ENCODE results near the gene EPHB1.

Gene EPHB1

DNA sequence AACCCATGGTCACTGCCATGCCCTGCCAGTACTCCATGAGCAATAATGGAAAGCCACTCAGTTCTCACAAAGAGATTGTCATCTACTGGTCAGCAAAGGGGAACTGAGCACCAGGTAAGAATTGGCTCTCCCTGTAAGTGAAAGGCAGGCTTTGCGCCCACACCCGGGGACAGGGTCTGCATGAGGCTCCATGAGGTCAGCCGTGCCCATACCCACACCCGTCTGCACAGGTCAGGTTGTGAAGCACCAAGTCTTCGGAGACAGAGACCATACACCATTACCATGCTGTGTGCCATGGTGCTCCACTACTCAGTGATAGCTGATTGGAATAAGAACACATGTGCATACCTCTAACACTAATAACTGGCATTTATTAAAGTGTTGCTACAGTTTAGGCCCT lies 322.9 kb downstream of the EPHB1 start:
- DNase-seq: no peak

DNA sequence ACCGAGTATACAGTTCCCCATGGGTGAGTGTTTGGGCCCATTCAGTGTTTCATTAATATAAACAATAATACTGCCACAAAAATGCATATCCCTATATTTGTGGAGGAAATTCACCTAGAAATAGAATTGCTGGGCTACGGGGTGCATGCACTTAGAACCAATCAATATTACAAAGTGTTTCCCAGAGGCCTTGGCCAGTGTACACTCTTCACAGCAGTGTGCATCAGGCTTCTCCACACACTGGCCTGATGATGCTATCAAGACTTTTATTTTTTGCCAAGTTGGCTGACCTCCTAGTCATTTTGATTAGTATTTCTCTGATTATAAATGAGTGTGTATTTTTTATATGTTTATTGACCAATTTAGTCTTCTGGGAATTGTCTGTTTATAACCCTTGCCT lies 323.7 kb downstream of the EPHB1 start:
- no peak for DNase-seq

DNA sequence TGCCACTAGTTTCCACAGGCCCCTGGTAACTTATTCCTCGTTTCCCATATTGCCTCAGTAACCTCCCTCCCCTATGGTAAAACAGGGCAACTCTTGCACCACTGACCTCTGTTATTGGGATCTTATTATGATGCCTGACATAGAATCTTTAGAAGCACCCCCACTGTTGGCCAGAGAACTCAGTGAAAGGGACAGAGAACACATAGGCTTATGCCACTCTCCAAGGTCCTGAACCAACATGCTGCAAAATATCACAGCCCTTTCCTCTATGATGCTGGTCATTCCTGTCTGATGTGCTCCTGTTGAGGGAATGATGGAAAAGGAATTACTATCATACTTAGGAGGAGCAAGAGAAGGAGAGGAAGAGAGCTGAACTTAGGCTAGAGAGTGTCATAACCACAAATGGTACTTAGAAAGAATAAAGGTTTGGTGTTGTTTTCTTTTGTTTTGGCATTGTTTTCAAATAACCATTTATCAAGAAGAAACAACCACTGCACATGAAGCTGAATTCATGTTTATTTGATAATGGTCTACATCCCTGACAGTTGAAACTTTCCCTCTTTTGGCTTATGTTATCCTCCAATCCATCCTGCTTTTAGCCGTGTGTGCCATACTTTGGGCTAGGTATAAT lies 330.2 kb downstream of the EPHB1 start:
- no peak for DNase-seq

DNA sequence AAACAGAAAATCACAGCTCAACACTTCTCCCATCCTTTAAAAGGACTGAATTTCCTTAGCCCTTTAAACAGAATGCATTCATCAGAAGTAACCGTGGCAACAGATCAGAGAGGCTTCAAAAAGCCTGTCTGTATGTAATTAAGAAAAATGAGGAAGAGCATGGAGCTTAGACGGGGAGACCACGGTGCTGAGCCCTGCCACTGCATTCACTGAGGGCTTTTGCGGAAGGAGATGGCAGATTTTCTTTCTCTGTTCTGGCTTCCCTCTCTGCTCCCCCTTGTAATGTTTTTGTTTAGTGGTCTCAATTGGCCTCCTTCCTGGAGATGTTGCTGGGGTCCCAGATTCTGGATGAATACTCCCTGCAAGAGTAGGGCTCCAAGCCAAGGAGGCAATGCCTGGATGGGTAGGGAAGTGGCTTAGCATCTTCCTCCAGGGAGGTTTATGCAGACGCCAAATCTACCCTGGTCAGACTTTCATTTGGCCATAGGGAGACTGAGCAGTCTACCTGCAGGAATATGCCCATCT lies 332.9 kb downstream of the EPHB1 start:
- DNase-seq: no peak

DNA sequence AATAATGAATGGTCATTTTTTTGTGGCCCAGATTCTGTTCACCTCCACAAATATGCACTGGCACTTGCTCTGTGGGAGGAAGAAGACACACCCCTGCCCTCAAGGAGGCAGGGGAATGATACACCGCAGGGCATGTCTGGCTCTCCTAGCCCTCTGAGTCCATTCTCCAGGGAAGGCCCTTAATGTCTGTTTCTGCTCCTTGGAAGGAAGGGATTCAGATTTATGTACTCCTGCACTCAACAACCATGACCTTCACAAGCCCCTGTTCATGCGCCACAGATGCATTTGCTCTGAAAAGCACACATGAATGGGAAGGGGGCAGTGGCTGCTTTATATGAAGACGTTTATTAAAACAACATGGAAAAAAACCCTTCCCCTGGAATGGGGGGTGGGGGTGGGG lies 333.8 kb downstream of the EPHB1 start:
- no peak for DNase-seq

DNA sequence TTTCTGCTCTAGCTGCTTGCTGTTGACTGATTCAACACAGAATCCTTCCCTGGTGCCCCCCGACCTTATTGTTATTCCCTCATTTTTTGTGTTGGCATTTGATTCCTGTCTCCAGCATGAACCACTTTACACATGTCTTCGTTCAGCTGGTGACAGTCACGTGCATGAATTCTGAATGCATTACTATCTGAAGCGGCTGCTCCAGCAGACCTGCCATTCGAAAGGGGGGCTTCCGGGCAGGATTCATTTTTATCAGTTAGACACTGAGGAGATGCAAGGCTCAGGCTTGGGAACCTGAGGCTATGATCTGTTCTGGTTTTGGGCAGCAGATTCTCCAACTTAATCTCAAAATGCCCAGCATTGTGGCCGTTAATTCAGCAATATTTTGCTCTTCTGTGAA lies 336.2 kb downstream of the EPHB1 start:
- peak in 1 of 56 donors; percentile 9 for DNase-seq

DNA sequence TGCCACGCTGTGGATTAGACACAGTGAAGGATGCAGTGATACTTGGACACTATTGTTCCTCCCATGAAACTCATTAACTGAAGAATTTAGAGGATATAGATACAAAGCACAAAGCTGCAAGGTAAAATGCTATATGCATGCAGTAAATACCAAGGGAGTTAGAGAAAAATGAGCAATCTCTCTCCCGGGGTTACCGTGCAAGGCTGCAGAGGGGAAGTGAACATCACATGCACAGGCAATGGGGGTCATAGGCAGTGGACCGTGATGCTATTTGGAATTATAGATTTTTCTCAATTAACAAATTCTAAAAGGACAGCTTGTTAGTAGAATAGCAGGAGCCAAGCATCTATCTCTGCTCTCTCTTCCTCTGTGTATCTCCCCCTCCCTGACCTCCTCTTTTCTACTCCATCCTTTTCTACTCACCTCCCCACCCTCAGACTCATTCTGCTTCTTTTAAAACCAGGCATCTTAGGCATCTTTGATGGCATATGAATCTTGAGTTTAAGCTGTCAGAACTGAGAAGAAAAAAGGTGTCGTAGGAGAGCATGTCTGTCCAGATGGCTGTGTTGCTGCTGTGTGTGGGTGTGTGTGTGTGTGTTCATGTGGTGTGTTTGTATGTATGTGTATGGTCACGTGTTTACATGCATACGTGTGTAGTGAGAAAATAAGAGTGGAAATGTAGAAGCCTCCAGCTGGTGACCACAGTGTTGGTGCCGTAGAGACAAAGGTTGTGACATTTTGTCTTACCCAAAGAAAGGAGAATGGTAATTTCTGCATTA lies 339.0 kb downstream of the EPHB1 start:
- no peak for DNase-seq

DNA sequence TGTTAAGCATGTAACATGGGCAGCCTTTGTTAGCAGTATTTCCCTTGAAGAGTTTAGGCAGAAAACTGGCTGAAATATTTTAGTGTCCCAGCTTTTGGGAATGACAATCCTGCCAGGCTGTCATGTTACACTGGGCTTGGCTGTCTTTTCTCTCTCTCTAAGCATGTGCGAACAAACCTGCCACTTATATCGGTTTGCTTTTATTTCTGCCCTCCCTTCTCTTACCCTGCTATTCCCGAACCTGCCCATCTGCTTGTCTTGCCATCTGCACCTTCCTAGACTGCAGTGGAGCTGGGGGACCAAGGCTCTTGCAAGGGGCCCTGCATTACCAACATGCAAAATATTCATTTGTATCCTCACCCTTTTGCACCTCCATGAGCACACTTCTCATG lies 339.6 kb downstream of the EPHB1 start:
- no peak for DNase-seq

DNA sequence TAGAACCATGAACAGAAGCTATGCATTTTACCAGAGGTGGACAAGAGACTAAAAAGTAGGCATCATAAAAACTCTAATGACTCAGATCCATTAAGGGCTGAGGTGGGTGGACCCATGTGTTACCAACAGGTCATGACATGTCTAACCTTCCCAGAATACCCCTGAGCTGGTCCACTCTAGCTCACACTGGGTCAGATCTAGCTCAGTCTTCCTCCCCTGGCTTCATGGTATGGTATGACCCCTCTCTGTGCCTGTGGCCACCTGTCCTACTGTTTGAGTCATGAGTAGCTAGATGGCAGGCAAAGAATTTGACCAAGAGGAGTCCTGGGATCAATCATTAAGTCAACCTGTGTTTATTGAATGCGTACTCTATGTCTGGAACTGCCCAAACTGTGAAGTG lies 340.4 kb downstream of the EPHB1 start:
- no peak for DNase-seq

DNA sequence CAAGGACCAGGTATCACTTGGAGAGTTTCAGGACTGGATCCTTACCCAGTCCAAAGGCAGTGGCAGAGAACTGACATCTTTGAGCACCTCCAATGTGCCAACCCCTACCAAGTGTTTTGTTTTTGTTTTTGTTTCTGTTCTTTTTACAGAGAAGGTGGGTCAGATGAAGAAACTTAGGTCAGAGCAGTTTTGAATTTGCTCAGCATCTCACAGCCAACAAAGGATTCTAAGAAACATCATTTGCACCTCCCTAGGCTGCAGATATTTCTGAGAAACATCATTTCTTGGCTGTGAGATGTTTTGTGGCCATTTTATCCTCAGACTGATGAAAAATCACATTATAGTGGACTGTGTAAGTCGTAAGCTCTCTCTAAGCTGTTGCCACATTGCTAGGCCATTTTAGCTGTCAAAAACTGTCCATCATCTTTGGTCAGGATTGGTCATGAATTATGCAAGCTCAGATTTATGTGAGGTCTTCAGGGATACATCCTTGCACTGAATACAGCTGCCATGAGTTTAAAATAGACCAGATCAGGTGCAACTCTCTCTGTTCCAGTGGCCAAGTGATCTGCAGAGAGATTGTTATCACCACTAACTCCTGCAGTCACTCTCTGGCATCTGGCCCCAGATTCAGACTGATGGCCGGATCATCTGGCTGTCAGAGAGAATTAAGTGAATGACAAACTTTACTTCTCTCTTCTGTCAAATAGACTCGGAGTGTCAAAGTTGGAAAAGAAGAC lies 341.5 kb downstream of the EPHB1 start:
- no peak for DNase-seq

DNA sequence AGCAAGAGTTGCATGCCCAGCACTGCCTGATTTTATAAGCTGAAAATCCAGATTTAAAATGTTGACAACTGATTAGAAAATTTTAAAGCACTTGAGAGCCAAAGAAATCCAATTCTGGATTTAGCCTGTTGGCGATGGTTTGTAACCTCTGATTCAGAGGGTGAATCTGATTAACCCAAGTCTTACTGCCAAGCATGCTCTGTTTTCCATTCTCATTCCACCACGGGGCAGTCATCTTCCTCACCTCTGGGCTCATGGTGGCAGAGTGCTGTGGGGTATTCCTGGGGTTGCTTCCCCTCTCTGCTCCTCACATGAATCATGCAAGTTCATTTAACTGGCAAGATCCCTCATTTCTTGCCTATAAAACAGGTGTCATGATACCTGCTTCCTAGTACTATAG lies 342.2 kb downstream of the EPHB1 start:
- no peak for DNase-seq

DNA sequence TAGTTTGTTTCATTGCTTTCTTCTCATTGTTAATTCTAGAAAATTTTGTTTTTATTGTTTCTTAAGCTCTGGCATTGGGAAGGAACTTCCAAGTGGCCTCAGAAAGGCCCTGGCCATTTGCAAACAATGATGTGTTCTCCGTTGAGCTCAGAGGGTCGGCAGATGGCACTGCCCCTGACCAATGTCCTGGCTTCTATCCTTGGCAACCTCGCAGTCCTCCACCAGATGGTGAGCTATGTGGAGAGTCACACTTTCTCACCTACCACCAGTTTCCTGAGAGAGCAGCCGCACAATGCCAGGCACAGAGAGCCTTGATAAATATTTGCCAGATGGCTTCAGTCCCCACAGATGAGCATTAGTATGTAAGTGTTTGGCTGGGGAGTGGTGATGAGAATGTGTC lies 343.7 kb downstream of the EPHB1 start:
- DNase-seq: no peak

DNA sequence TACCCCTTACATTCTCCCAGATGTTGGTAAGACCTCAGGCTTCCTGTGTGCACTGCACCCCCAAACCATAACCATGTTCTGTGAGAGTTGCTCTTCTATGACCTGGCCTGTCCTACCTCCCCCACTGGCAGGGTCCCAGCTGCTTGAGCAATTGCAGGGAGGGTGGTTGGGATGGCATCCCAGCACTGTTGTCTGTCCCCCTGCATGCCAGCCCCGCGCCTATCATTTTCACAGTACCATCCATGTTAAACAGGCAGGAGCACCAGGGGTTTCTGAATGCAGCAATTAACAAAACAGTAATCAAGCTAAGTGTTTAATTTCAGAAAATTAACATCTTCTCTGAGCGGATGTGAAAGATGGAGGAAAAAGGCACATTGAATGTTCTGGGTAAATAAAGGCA lies 345.5 kb downstream of the EPHB1 start:
- DNase-seq: no peak

DNA sequence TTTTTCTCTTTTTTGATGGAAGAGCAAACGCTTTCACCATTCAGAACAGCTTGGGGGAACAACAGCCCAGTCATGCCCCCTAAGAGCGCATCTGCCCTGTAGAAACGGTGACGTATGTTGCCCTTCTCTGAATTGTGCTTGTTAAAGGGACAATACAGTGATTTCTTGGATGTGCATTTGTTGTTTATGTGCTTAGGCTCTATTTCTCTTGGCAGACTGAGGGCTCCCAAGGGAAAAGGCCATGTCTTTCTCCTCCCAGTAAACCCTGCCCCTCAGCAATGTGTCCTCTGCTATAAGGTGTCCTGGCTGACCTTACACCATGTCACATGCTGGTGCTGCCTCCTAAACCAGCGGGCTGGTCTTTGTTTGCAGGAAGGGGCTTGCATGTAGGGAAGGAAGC lies 346.1 kb downstream of the EPHB1 start:
- DNase-seq: peak in 17 of 56 donors; percentile 5 to 49 (median 20)

DNA sequence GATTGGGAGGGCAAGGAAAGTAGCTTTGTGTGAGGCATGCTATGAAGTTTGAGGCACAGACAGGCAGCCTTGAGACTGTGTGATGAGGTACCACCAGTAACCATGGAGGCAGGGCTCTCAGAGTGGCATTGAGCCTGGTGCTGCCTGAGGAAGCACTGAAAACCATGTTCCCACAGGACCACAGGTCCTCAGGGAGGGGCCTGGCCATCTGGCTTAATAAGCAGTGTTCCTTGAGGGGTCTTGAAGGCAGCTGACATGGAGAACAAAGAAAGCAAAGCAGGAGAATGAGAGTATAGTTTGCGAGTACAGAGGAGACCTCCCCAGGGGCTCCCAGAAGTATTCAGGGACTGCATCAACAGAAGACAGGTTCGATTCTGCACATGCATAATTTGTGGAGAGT lies 346.6 kb downstream of the EPHB1 start:
- no peak for DNase-seq

DNA sequence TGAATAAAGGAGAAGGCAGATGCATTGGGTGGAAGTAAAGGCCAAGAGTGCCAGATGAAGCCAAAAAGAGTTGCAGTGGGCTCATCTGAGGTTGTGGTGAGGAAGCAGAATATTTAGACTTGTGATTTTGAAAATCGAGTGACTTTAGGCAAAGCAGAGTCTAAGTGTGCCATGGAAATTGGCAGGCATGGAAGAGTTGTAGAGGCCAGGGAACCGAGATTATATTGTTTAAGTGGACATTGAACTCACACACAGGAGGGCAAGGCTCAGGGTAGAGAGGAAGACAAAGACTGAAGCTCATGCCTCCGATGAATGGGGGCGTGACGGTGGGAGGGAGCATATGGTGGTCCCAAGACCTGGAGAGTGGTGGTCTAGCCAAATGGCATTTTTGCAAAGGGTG lies 347.5 kb downstream of the EPHB1 start:
- DNase-seq: no peak

DNA sequence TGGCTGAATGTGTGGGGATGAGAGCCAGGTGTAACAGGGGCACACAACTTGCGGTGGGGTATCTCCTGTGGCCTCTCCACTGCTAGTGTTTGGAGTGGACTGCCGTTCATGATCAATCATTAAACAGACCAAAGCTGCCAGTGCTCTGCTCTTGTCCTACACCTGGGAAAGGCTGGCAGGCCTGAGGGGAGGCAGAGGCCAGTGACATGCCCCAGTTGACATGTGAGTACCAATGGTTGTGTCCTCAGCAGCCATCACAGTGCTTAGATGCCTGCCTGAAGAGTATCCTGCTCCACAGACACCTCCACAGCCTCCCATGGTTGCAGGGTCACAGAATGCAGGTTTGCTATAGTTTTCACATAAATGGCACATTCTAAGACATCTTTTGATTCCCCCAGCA lies 348.4 kb downstream of the EPHB1 start:
- DNase-seq: no peak

DNA sequence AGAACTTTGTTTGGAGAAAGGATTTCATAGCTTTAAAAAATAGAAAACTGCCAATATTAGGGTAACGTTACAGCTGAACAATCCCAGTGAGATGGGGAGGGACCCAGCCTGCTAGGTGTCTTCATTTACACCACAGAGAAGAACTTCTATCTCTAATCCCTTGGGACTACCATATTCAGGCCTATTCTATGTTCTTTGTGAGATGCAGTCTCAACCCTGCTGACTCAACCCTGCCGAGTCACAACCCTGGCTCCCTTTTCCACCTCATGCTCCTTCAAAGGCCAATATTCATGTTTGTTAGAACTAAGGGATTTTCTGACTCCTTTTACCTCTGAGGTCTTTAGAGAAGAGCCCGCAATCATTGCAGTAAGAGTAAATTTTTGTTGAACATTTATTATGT lies 350.5 kb downstream of the EPHB1 start:
- DNase-seq: no peak

DNA sequence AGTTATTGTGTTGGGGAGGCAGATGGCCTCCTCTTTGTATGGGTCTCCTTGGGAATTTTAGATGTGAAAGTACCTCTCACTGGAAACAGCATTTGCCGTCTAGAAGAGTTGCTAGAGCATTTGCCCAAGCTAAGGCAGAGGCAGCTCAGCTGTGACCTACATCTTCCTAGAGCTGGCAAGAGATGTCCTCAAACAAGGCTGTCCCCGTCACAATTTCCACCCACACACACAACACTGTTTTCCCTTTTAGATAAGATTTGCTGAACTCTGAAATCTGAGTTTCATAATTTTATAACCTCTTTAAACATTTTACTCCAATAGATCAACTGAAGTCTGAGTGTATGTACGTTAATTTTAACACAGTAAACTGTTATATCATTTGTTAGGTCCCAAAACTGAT lies 352.6 kb downstream of the EPHB1 start:
- no peak for DNase-seq

DNA sequence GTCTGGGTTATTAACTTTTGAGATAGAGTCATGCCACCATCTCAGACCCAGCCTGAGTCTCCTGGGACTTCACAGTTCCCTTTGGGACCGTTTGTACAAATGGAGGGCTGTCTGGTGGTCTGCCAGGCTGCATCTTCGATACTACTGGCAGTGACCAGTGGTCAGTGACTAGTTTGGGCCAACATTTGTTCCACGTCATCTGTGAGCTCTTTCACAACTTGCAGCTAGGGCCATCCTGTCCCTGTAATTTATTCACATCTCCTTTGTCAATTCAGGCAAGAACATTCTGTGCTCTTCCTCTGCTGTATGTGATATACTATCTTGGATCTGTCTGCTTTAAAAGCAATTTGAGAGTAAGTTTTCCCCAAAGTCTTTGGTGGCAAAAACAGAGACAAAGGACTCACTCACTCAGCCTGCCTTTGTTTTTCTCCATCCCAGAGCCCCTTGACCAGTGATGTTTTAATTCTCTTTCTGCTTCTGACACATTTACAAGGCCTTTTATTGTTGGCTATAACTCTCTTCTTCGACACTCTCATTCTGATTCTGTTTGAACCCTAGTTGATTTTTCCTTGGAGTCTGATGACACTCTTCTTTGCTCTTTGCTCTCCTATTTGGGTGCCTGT lies 353.4 kb downstream of the EPHB1 start:
- peak in 1 of 56 donors; percentile 18 for DNase-seq

DNA sequence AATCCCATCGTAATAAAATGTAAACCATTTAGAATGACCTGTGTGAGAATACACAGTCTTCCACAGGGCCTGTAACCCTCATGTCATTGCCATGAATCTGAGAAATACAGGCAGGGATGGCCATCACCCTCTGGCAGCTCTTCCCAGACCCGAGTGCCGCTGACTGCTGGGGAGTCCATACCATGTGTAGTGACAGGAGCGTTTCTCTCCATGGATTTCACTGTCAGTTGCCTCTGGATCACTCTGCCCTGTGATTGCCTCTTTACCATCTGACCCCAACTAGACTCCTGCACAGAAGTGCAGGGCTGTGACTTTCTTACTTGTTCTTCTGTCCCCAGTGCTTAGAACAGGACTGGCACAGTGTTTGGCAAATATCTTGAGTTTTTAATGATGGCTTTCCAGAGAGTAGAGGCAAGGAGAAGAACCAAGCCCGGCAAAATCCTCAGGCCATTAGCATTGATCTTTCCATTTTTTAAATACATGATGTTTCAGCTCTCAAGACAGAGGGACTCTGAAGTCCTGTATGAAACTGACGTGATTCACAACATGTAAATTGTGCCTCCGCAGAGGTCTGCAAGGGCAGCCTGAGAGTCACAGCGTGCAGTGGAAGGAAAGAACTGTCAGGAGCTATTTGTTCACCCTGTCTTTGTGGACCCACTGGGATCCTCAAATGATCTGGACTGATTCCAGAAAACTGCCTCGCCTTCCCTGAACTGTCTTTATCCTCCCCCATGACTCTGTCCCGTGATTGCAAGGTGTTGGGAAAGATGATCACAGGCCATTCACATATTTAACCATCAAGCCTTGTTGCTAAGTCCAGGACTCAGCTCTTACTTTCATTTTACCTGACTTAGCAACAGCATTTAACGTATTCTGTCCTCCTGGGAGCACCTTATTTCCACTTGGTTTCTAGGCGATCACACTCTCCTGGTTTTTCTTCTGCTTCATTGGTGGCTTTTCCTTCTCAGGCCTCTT lies 354.9 kb downstream of the EPHB1 start:
- DNase-seq: no peak
